Activated T-cell treated with anti-CD3 and anti-CD28 coated beads, Interleukin-2, amount 50 U/mL, for 4 hours (primary cell): ENCODE data around the gene UCKL1. TPM values are rescaled to one million over a fixed set of nuclear protein-coding genes. Genes with fewer than 3 reads are reported as not detected.
A peak's percentile ranks its signal among the peaks of the same experiment; 100 is the strongest.

Source experiments
- ATAC-seq, 2 donors: fragments of 200-7000 bp; cut with Tn5 transposase; one replicate each; pipeline ENCODE4 v1.10.0; 2021
- DNase-seq: peaks from one replicate; pipeline ENCODE4 v3.0.0-alpha.2; 2020
- H3K27me3 Mint-ChIP-seq: one replicate; pipeline ENCODE4 v1.8.0; 2021; ENCODE audit warnings: low read depth, mixed read lengths
- H3K36me3 Mint-ChIP-seq: one replicate; pipeline ENCODE4 v1.8.0; 2022; ENCODE audit warnings: mixed read lengths; ENCODE audit not compliant: insufficient read depth
- H3K4me1 Mint-ChIP-seq: one replicate; pipeline ENCODE4 v1.8.0; 2021; ENCODE audit warnings: low read depth, mixed read lengths
- H3K4me3 Mint-ChIP-seq: one replicate; pipeline ENCODE4 v1.8.0; 2021; ENCODE audit warnings: mild to moderate bottlenecking, moderate library complexity, mixed read lengths
- H3K9me3 Mint-ChIP-seq: one replicate; pipeline ENCODE4 v1.8.0; 2021; ENCODE audit warnings: mixed read lengths
- total RNA-seq, 3 donors: library from RNA; stranded (reverse); gene quantifications; one replicate each; pipeline ENCODE4 v1.2.1, GENCODE V29; 2021

The UCKL1 gene
- total RNA-seq, 3 donors from 2014 or later, result 48.8 to 59.4 (median 56.6) TPM

DNA sequence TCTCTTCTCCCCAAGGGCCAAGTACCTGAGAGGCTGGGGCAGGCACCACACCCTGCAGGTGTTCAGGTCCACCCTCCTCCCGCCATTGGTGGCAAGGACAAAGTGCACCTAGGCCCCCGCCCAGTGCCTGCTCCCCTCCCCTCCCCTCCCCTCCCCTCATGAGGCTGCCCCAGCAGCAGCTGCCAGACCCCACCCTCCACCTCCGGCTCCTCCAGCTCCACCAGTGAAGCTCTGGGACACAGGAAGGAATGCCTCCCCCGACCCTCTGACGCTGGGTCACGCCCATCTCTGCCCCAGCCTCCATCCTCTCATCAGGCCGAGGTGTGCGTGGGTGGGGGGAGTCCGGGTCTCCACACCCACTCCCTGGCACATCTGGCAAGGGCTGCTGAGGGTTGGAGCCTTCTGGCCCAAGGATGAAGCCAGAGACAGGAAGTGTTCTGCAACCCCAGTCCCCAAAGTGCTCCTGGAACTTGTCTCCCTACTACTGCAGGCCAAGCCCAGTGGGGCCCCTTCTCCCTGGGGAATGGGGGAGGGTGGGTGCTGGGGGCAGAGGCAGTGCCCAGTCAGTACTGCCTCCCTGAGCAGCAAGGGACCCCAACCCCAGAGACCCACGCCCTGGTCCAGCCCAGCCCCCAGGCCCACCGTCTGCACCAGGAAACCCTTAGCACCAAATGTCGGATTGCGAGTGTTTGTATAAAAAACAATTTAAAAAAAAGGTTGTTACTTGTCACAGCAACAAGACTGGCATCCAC is 1.6 kb upstream of the UCKL1 start:
- Mint-ChIP-seq H3K4me1 (peaks cover 34% of the 10 kb centered on the region), H3K36me3 (peaks cover under 1% of the 10 kb centered on the region), H3K9me3 (no peaks in the 10 kb centered on the region), H3K27me3 (no peaks in the 10 kb centered on the region), H3K4me3 (peak overlapping the region; percentile 29)
- no peak for ATAC-seq
- DNase-seq, result no peak

DNA sequence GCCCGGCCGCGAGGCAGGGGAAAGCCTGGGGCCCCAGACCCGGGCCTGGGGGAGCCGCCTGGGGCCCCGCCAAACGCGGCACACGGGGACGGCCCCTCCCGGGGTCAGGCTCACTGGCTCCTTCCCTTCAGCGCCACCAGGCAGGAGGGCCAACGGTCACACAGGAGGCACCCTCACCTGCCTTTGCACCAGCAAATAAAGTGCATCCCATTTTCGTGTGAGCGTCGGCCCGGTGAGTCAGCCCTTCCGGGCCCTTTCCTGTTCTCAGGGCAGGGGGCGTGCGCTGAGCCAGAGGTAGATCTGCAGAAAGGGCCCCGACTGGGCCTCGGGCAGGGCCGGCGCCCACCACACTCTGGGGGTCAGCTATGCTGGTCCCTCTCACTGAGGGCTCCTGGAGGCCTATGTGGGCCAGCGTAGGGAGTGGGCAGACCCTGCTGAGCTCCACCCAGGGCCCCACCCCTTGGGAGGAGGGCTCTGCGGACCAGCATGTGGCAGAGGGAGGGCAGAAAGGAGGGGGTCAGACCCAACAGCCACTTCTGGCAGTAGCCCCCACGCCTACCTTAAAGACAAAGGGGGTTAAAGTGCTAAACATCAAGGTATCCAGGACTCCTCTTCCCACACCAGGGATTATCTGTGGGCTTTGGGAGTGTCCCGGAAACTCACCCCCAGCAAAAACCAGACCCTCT is 931 bp upstream of the UCKL1 start:
- H3K36me3 Mint-ChIP-seq, result no peaks in the 10 kb centered on the region
- peaks cover 39% of the 10 kb centered on the region for H3K4me1 Mint-ChIP-seq
- peak; percentile 53 to 55 for ATAC-seq
- peak overlapping the region; percentile 82 for H3K4me3 Mint-ChIP-seq
- H3K27me3 Mint-ChIP-seq, result no peaks in the 10 kb centered on the region
- peak; percentile 71 for DNase-seq
- H3K9me3 Mint-ChIP-seq, result no peaks in the 10 kb centered on the region

DNA sequence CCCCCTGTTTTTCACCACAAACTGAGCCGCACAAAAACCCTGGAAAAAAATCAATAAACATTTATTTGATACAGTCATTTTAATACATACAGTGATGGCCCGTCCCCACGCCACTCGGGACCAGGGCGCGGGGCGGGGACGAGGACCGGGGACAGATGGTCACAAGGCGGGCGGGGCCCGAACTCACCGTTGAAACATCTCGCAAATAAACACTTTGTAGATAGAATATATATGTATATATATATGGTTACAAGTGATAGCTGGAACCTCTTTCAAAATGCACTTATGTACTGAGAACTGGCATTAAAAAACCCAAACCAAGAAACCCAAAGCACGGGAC is 418 bp upstream of the UCKL1 start:
- Mint-ChIP-seq H3K36me3 (no peaks in the 10 kb centered on the region), H3K27me3 (no peaks in the 10 kb centered on the region), H3K9me3 (no peaks in the 10 kb centered on the region), H3K4me1 (peaks cover 42% of the 10 kb centered on the region), H3K4me3 (peak overlapping the region; percentile 82)
- ATAC-seq (peak; percentile 2 to 3), DNase-seq (no peak)

DNA sequence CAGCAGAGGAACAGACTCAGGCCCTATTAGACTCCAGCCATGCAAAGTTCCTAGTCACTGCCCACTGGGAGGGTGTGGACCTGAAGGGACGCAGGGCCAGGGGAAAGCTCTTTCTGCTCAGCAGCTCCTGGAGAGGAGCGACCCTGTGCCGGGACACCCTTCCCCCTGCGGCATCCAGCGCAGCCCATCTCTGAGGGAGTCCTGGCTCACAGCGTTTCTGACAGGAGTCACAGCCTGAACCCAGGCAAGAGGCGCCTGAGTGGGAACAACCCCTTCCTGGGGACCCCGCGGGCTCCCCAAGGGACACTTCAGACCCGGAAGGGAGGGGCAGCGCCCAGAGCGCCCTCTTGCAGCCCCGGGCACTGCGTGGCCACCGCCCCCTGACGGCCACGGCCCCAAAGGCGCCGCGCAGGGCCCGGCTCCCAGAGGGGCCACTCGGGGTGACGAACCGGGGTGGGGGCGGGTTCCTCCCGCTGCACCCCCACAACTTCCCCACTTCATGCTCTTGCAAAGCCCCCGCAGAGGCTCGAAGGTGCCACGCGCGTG is 862 bp downstream of the UCKL1 start:
- peak; percentile 8 to 9 for ATAC-seq

DNA sequence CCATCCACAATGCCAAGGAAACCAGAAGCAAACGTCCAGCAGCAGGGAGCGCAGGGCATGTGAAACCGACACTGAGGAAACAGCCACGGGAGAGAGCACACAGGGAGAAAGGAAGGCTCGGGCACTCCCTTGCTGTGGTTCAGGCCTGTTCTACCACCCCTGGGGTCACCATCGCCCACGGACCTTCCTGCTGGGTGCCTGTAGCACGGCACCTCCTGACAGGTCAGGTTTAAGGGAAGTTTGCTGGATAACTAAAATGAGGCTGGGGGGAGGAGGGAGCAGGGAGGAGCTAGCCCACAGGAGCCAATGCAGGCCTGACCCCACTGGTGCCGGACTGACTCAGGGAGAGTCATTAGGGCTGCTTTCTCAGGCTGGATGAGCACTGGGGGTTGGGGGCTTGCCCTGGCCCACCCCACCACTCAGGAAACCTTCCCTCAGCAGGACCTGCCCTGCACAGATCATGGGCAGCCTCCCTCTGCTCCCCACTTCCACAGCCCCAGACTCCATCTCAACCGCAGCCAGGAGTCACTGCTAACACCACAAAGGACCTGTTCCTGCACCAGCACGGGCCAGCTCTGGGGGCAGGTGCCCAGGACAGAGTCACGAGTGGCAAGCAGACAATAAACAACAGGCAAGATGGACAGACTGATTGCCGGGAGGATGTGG is 2.3 kb downstream of the UCKL1 start:
- ATAC-seq (no peak), DNase-seq (no peak)
- Mint-ChIP-seq H3K9me3 (no peaks in the 10 kb centered on the region), H3K4me1 (peaks cover 57% of the 10 kb centered on the region), H3K27me3 (no peaks in the 10 kb centered on the region), H3K4me3 (peak overlapping the region; percentile 82), H3K36me3 (no peaks in the 10 kb centered on the region)

More for the DNA sequence above, 862 bp downstream of the UCKL1 start:
- Mint-ChIP-seq H3K4me1 (peaks cover 47% of the 10 kb centered on the region), H3K27me3 (no peaks in the 10 kb centered on the region), H3K36me3 (no peaks in the 10 kb centered on the region), H3K4me3 (peak overlapping the region; percentile 82), H3K9me3 (no peaks in the 10 kb centered on the region)
- no peak for DNase-seq

DNA sequence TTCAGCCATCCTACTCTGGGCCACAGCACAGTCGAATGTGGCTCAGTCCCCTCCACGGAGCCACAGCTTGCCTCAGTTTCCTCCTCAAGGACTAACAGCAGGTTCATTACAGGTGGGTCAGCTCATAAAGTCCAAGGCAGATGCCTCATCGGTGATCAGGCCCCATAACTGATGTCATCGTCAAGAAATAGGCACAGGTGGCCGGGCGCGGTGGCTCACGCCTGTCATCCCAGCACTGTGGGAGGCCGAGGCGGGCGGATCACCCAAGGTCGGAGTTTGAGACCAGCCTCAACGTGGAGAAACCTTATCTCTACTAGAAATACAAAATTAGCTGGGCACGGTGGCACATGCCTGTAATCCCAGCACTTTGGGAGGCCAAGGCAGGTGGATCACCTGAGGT is 3.4 kb downstream of the UCKL1 start:
- no peaks in the 10 kb centered on the region for H3K36me3 Mint-ChIP-seq
- H3K27me3 Mint-ChIP-seq, result no peaks in the 10 kb centered on the region
- peaks cover 64% of the 10 kb centered on the region for H3K4me1 Mint-ChIP-seq
- ATAC-seq, result no peak
- DNase-seq, result no peak
- H3K4me3 Mint-ChIP-seq, result no peak overlapping the region
- no peaks in the 10 kb centered on the region for H3K9me3 Mint-ChIP-seq

DNA sequence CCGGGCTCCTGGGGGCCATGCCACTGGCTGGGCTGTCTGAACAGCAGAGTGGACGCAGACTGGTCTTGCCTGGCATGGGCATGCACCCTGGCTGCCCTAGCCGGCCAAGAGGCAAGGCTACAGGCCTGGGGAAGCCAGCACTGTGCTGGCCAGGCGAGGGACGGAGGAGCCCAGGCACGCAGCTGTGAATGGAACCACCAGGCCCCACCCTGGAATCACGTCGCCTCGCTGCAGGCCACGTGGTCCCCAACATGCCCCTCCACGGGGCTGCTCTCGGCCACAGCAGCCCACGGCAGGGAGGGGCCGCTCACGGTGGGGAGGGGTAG is 4.0 kb downstream of the UCKL1 start:
- no peaks in the 10 kb centered on the region for H3K36me3 Mint-ChIP-seq
- DNase-seq (no peak), ATAC-seq (no peak)
- no peak overlapping the region for H3K4me3 Mint-ChIP-seq
- no peaks in the 10 kb centered on the region for H3K9me3 Mint-ChIP-seq
- peaks cover 65% of the 10 kb centered on the region for H3K4me1 Mint-ChIP-seq
- H3K27me3 Mint-ChIP-seq, result no peaks in the 10 kb centered on the region

DNA sequence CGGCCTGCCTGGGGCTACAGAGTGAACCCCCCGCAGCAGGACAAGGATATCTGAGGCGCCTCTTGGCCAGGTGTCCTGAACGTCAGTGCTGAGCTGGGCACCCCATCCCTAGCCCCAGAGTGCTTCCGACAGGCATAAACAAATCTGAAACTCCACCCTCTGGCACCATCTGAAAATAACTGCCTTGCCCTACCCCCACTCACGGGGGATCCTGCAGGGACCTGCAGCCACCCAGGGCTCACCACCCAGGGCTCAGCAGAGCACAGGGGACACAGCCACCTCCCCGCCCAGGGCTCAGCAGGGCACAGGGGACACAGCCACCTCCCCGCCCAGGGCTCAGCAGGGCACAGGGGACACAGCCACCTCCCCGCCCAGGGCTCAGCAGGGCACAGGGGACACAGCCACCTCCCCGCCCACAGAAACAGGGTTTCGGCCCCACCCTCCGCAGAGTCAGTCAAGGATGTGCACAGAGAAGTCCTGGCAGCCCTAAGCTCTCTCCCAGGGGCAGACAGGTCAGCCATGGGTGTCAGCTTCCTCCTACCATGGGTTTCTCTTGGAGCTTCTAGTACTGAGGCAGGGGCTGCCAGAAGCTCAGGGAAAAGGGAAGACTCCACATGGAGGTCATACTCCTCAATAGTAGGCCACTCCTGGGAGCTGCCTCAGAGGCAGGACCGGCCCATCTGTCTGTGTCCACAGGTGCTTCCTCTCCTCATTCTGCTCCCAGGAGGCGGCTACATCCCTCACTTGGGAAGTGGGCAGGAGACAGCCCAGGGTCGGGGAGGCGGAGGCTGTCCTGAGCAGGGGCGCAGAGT is 4.6 kb downstream of the UCKL1 start:
- Mint-ChIP-seq H3K4me1 (peaks cover 68% of the 10 kb centered on the region), H3K27me3 (no peaks in the 10 kb centered on the region), H3K36me3 (no peaks in the 10 kb centered on the region), H3K4me3 (no peak overlapping the region), H3K9me3 (no peaks in the 10 kb centered on the region)
- no peak for ATAC-seq
- no peak for DNase-seq

DNA sequence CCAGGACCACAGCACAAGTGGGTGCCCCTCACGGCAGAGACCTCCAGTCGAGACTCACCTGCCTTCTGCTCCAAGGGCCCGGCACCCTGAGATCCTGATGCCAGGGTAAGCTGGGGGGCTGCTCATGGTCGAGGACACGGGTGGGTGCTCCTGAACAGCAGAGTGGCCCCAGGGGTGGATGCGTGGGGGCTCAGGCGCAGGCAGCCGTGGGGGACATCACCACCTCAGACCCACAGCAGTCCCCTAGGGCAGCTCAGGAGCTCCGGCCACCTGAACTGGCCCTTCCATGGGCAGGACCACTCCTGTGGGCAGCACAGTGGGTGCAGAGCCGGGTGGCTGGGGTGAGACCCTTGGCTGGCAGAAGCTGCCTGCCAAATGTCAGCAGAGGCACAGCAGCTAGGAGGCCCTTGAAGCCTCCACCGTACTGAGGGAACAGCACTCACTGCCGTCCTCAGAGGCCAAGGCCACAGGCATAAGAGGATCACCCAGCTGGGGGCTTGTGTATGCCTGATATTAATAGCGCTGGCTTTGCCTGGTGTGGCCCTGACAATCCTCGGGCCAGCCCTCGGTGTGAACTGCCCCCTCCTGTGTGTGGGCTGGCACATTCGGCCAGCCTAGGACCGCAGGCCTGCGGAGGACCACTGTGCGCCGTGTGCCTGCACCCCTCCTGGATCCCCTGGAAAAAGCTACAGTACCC is 5.4 kb downstream of the UCKL1 start:
- H3K9me3 Mint-ChIP-seq, result no peaks in the 10 kb centered on the region
- ATAC-seq (no peak), DNase-seq (no peak)
- H3K27me3 Mint-ChIP-seq, result no peaks in the 10 kb centered on the region
- peaks cover 66% of the 10 kb centered on the region for H3K4me1 Mint-ChIP-seq
- H3K36me3 Mint-ChIP-seq, result no peaks in the 10 kb centered on the region
- no peak overlapping the region for H3K4me3 Mint-ChIP-seq

DNA sequence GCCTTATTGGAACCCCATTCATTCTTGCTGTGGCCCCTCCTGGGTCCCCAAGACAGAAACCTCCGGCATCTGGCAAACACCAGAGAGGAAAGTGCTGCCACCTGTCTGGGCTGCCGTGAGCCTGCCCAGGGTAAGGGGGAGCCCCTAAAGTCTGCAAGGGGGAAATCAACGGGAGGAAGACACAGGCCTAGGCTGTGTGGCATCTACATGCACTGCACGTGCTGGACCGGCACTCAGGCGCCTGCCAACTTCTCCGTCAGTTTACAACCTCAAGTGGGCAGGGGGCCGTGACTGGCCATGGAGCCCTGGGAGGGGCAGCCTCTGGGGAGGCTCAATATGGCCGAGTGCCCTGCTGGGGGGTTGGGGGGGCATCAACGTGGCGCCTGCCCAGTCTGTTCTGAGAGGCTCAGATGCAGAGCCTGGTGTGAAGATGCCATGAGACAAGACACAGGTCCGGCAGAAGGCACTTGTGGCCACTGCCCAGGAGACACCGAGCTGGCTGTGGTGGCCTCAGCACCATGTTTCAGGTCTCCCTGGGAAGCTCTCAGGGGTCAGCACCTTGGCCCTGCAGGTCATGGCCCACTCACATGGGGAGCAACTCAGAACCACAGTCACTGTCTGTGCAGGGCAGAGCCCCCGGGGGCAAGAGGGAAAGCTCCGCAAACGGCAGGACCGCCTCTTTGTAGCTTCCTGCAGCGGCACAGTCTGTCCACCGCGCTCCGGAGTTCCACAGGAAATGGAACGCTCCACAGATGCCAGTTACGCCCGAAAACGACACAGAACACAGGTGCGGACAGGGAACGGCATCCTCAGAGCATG is 8.4 kb downstream of the UCKL1 start:
- Mint-ChIP-seq H3K9me3 (no peaks in the 10 kb centered on the region), H3K36me3 (peaks cover 8% of the 10 kb centered on the region), H3K27me3 (no peaks in the 10 kb centered on the region), H3K4me1 (peaks cover 50% of the 10 kb centered on the region), H3K4me3 (peak overlapping the region; percentile 80)
- ATAC-seq (peak; percentile 35 to 36), DNase-seq (no peak)

DNA sequence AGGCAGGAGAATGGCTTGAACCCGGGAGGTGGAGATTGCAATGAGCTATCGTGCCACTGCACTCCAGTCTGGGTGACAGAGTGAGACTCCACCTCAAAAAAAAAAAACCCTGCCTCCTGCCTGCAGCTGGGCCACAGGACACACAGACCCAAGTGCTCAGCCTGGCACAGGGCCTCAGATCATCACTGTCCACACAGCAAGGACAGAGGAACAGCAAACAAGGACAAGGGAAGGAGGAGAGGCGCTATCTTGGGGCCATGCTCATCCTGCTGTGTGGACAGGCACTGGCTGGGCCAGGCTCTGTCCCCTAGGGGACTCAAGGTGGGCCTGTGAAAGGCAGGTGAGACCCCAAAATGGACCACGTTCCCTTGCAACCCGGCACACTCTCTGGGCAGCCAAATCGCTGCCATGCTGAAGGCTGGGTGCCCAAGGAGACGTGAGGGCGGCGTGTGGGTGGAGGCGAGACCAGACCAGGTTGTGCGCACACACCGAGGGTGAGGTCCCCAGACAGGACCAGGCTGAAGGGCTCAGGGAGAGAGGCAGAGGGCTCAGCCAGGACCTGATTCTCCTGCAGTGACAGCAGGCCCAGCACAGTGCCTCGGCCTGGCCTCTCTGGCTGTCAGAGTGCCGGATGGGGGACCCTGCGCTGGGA is 9.1 kb downstream of the UCKL1 start:
- peaks cover 48% of the 10 kb centered on the region for H3K4me1 Mint-ChIP-seq
- H3K4me3 Mint-ChIP-seq, result peak overlapping the region; percentile 80
- no peaks in the 10 kb centered on the region for H3K27me3 Mint-ChIP-seq
- peak in 1 of 2 donors; percentile 1 for ATAC-seq
- DNase-seq, result no peak
- H3K36me3 Mint-ChIP-seq, result peaks cover 10% of the 10 kb centered on the region
- no peaks in the 10 kb centered on the region for H3K9me3 Mint-ChIP-seq

DNA sequence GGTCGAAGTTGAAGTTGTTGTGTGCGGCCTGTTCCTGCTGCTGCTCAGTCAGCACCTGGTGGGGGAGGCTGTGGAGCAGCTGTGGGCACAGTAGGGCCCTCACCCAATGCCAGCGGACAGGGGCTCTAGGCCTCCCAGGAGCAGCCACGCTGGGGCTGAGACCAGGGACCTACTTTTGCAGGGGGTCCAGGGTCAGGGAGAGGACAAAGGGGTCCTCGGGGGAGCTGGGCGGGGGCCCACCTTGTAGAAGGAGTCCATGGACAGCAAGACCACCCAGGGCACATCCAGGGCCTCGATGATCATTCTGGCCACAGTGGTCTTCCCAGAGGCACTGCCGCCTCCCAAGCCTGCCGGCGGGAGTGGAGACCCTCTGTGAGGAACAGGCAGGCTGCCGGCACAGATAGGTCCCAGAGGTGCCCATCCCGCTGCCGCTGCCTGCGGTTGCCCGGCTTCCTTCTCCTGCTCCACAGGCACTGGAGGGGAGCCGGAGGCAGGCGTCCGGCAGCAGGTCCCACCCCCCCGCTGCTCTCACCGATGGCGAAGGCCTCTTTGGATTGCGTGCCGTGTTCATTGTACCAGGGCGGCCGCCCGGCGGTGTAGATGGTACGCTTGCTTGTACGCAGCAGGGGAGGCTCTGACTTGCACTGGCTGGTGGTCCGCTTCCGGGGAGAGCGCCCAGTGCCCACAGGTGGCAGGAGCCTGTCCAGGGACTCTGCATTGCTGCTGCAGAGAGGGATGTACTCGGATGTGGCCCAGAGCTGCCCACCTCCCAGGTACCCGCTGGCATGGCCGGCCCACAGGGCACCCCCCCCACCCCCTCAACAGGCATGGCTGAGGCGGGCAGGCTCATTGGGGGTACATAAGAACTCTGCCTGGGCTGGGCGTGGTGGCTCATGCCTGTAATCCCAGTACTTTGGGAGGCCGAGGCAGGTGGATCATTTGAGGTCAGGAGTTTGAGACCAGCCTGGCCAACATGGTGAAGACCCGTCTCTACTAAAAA is 10.0 kb downstream of the UCKL1 start:
- ATAC-seq, result no peak
- no peaks in the 10 kb centered on the region for H3K27me3 Mint-ChIP-seq

More for the DNA sequence above, 10.0 kb downstream of the UCKL1 start:
- no peak for DNase-seq
- Mint-ChIP-seq H3K9me3 (no peaks in the 10 kb centered on the region), H3K4me1 (peaks cover 46% of the 10 kb centered on the region), H3K36me3 (peaks cover 10% of the 10 kb centered on the region), H3K4me3 (no peak overlapping the region)
